Ramos (cell line): ENCODE results near the gene PRKCE.

Experiments used
- in situ Hi-C: fragments of 300-500 bp; cut with MboI; formaldehyde crosslinking; loops from one replicate; pipeline ENCODE4 v1.14.3; 2022; ENCODE audit warnings: low sequenced_read_pairs; ENCODE audit not compliant: unreplicated experiment

PRKCE gene

DNA sequence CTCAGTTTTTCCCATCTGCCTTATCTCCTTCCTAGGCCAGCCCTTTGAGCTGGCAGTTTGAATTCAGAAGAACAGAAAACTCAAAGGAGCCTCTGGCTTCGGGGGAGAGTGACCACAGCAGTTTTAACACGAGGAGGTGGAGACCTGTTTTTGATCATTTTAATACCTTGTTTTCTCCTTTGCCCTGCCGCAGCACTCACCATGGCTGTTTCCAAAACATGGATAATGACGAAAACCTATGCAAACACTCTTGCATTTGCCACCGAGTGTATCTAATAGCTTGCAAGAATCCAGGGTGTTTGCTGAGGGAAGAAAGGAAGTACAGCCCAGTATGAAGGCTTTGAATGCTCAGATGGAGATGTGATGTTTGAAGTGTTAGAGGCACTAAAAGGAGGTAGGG, 167.1 kb downstream of the PRKCE start:
- in situ Hi-C loops, result no loop called here

DNA sequence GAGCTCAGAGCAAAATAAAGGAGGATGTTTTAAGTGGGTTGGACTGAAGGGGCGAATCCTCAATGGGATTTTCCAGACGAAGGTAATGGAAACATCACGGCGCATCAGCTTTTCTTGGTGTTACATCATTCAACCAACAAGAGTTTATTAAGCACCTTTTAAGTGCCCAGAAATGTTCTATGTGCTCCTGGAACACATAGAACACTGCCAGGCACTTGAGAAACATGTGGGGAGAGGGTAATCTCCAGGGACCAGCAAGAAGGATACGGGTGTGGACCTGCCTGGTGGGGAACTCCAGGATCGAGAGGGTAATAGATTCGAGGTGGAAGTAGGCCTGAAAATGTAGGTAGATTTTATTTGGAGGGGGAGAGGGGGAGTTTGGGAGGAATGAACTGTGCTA, 168.6 kb downstream of the PRKCE start:
- in situ Hi-C loops, result no loop called here

- in situ Hi-C loops, result no loop called here
Observed at GRCh38 chr2:45821558-45822271, 170.2 kb downstream of the PRKCE start.

- in situ Hi-C loops, result no loop called here
Observed at GRCh38 chr2:45822272-45822630, 170.8 kb downstream of the PRKCE start.

DNA sequence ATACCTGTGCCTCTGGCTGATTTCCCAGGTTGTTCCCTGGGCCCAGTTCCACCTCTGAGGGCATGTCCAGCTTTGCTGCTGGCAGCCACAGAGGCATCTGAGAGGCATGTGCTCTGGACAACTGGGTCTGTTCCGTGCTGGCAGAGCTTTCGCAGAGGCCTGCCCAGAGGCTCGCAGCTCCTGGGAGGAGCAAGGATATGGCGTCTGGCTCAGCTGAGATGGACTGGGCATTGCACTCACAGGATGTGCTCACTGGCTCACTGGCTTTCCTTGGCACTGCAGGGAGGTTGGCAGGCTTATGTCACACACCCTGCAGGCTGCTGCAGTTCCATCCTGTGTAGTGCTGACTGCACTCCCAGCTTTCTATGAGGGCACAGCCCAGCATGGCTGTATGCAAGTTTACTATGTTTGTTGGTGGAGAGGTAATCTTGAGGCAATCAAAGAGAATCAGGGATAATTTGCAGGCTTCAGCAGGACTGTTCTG, 172.3 kb downstream of the PRKCE start:
- in situ Hi-C loops, result no loop called here

DNA sequence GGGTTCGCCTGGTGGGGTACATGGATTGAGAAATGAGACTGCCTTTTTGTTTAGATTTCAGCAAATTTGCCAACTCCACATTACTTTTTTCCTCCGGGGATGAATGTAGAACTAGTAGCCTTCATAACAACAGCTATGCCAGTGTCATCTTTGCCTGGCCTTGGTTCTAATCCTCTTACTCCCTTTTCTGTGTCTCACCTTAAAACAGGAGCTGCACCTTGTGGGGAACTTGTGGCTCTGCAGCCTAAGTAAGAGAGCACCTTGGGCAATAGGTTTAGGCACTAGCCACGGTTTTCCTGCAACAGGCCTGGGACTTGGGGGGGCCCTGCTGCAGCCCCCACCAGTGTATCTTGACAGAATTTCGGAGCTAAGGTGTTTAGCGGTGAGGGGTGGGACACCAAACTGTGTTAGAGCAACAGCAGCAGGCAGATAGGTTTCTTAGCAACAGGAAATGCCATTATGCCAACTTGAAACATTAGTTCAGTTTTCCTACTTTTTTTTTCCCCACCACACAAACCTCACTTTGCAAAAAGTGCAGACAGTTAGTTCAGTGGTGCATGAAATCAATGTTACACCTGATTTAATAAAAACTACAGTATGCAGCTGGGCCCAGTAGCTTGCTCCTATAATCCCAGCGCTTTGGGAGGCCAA, 173.7 kb downstream of the PRKCE start:
- in situ Hi-C loops, result no loop called here

GRCh38 chr2:45826460-45826859, 175.0 kb downstream of the PRKCE start:
- in situ Hi-C loops, result no loop called here

DNA sequence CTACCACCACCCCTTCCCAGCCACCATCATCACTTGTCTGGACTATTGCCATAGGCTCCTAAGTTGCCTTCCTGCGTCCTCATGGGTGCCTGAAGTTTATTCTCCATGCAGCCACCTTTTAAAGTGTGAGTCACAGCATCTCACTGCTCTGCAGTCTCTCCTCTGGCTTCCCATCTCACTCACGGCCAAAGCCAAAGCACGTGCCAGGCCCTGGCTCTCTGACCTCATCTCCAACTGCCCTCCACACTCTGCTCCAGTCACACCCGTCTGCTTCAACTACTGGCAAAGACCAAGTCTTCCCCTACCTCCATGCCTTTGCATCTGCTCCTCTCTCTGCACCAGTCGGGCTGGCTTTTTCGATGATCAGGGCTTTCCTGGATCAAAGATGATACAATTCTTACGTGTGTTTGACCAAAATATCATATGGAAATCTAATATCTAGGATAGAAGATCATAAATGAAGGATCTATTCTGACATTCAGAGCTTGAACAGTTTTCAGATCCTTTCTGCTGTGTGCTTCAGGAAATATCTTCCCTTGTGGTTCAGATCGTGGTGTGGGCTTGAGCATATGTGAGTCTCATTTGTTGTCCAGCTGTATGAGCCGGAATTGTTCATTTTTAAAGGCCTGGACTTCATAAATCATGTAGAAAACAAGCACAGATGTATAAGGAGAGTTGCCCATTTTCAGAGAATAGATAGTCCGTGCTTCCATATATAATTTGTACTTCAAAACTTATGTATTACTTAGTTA, 175.6 kb downstream of the PRKCE start:
- in situ Hi-C loops, result no loop called here

DNA sequence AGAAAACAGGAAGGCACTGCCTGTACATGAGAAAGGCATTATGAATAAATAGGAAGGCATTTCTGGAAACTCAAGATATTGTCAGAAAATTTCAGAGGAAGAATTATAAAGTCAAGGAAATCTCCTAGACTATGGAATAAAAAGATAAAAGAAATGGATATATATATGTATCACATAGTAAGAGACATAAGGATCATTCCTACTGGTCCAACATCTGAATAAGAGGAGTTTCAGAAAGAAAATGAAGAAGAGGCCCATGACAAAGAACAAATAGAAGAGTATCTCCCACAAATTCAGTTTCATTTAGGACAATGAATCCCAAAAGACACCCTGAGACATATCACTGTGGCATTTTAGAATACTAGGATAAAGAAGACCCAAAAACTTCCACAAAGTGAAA, 178.8 kb downstream of the PRKCE start:
- in situ Hi-C loops, result no loop called here

DNA sequence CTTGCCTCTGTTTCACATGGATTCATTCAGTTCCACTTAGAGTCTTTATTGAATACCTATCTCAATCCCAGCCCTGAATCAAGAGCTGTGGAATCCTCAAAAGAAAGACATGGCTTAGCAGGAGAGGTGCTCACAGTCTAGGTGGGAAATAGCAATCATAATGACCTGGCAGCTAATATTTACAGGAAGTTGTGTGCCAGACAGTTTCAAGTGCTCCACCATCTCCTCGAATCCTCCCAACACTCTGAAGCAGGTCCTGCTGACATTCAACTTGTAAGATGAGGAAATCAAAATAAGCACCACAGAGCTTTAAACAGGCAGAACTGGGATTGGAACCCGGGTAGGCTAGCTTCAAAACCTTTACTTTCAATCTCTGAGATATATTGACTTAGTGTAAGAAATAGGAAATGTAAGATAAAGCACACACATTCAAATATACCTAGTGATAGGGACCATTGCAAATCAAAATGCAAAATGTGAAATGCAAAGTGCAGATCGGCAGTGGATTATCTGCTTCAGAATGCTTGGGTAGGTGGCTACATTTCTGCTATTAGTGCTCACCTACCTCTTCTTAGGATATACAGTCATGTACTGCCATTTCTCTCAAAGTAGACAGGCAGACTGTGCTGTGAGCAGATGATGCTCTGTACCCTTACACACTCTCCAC, 182.0 kb downstream of the PRKCE start:
- in situ Hi-C loops, result no loop called here

- in situ Hi-C loops, result no loop called here
Observed at GRCh38 chr2:45833968-45834344, 182.5 kb downstream of the PRKCE start.

DNA sequence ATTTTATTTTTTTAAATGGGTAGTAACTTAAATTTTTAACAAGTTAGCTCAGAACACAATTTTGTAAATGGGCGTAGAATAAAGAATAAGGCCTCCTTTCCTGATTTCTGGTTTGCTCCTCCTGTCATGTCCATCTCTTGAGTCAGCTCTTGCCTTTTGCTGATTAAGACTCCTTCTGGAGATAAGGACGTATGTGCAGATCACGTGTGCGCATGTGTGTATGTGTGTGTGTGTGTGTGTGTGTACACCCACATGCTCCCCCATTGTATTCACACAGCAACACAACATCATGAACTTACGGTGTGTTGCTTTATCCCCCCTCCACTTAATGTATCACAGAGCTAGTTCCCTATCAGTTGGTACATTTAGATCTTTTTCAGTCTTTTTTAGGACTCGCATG, 182.9 kb downstream of the PRKCE start:
- in situ Hi-C loops, result no loop called here

GRCh38 chr2:45834858-45835257, 183.4 kb downstream of the PRKCE start:
- in situ Hi-C loops, result loop anchor here (5.0 kb wide), 1 partner anchor 188 kb away; no protein-coding TSS in a partner anchor

DNA sequence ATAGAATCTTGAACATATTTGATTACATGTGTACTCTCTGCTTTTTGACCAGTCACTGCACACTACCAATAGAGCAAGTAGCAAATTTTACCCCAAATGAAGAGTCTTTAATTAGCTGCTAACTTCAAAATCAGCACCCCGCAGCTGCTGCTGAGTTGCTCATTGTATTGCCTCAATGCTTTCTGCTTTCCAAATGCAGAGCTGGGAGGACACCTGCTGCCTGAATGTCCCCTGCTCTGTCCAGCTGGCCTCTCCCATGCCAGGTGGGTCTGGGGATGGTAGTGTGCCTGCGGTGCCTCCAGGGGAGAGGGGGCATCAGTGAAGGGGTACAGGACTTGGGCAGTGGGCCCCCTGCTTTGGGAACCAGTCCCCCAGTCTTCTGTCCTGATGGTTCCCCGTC, 184.8 kb downstream of the PRKCE start:
- in situ Hi-C loops, result loop anchor here (5.0 kb wide), 1 partner anchor 189 kb away; no protein-coding TSS in a partner anchor

GRCh38 chr2:45836740-45837139, 185.3 kb downstream of the PRKCE start:
- in situ Hi-C loops, result loop anchor here (5.0 kb wide), 1 partner anchor 189 kb away; no protein-coding TSS in a partner anchor

- in situ Hi-C loops, result loop anchor here (5.0 kb wide), 1 partner anchor 191 kb away; no protein-coding TSS in a partner anchor
Observed at GRCh38 chr2:45837812-45838341, 186.4 kb downstream of the PRKCE start.

- in situ Hi-C loops, result loop anchor here (5.0 kb wide), 1 partner anchor 192 kb away; no protein-coding TSS in a partner anchor
Observed at GRCh38 chr2:45839508-45840251, 188.2 kb downstream of the PRKCE start.

DNA sequence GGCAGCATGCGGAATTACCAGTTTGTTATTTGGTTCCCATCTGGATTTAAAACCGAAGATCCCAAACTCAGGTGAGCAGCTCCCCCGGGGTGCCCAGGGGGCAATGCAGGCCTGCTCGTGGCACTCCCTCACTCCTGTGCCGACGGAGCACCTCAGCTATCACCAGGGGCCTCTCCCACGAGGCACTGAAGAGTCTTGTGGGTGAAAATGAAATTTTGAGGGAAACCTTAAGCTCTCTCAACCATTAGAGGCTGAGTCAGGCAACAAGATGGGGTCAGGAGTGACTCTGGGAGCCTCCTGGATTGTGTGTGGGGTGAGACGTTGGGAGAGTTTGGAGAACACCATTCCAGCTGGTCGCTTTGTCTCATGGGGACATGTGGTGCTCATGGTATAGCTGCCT, 189.0 kb downstream of the PRKCE start:
- in situ Hi-C loops, result no loop called here

DNA sequence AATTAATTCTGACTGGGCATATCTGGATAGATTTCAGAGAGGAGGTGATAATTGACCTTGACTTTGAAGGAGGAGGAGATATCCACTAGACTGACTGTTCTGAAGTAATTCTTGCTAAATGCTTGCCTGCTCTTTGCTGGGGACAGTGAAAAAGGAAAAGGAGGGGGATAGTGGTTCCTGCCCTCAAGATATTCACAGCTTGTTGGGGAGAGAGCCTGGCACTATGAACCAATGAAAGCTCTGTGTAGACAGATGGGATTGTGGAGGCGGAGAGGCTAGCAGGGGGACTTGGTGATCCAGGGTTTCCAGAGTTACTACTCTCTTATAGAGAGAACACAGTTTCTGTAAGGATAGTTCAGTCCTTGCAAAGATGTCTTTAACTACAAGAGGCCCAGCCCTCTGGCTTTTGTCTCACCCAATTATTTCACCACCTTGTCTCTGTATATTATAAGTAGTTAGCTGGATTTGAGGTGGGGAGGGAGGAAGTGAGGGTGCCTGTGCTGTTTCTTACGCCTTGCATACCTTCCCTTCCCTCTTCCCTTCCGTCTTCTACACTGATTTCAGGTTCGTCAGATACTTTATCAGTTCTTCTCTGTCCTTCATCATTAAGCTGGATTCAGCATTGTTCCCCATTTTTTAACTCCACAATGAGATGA, 190.4 kb downstream of the PRKCE start:
- in situ Hi-C loops, result no loop called here
